Osteoblast (primary cell): ENCODE data around the gene EMX1. TPM values are rescaled to one million over a fixed set of nuclear protein-coding genes. Genes with fewer than 3 reads are reported as not detected.

ENCODE experiments used
- DNase-seq: peaks from one replicate; pipeline ENCODE4 v3.0.0; 2011; ENCODE audit warnings: low spot score, mixed read lengths; ENCODE audit not compliant: insufficient read length; ENCODE audit errors: missing footprints
- H2AFZ ChIP-seq: 2 replicates; pipeline ENCODE4 v1.6.0; 2011; ENCODE audit warnings: mild to moderate bottlenecking, low read length
- H3K27ac ChIP-seq: 2 replicates; pipeline ENCODE4 v1.5.1; 2011; ENCODE audit warnings: mild to moderate bottlenecking, low read depth, low read length, moderate library complexity
- H3K27me3 ChIP-seq: 2 replicates; pipeline ENCODE4 v1.6.0; 2012; ENCODE audit warnings: mild to moderate bottlenecking, control low read depth, inconsistent platforms, low read length, moderate library complexity; ENCODE audit not compliant: insufficient read depth
- H3K36me3 ChIP-seq: 2 replicates; pipeline ENCODE4 v1.5.1; 2011; ENCODE audit warnings: mild to moderate bottlenecking, low read length, control low read depth, moderate library complexity; ENCODE audit not compliant: insufficient read depth
- H3K4me1 ChIP-seq: 2 replicates; pipeline ENCODE4 v1.5.1; 2011; ENCODE audit warnings: mild to moderate bottlenecking, low read length, control low read depth, moderate library complexity; ENCODE audit not compliant: insufficient read depth
- H3K4me2 ChIP-seq: 2 replicates; pipeline ENCODE4 v1.6.0; 2011; ENCODE audit warnings: mild to moderate bottlenecking, low read length; ENCODE audit not compliant: insufficient read depth
- H3K4me3 ChIP-seq: fragments of 200-600 bp; sonication (generic); 3 replicates; pipeline ENCODE4 v1.5.1; 2012; ENCODE audit warnings: mild to moderate bottlenecking, low read length, inconsistent platforms; ENCODE audit not compliant: insufficient read depth
- H3K79me2 ChIP-seq: 2 replicates; pipeline ENCODE4 v1.6.0; 2012; ENCODE audit warnings: mild to moderate bottlenecking, low read length, control low read depth, inconsistent platforms; ENCODE audit not compliant: insufficient read depth
- H3K9me3 ChIP-seq: 2 replicates; pipeline ENCODE4 v1.5.1; 2011; ENCODE audit warnings: low read depth, low read length, control low read depth
- H4K20me1 ChIP-seq: 2 replicates; pipeline ENCODE4 v1.6.0; 2012; ENCODE audit warnings: mild to moderate bottlenecking, low read length, control low read depth; ENCODE audit not compliant: insufficient read depth
- total RNA-seq: library from RNA; depleted of rRNA; stranded (reverse); fragments of >200 nt; gene quantifications from 2 replicates; pipeline ENCODE4 v1.2.3, GENCODE V29; 2012
- TF ChIP-seq, protein P1 (sequence below): IDR thresholded peaks from 2 replicates; pipeline ENCODE4 v1.5.1; 2011; ENCODE audit warnings: mild to moderate bottlenecking, low read depth, low read length, moderate library complexity; ENCODE audit errors: extremely low read depth

The EMX1 gene
- total RNA-seq, 1 donor: not detected

DNA sequence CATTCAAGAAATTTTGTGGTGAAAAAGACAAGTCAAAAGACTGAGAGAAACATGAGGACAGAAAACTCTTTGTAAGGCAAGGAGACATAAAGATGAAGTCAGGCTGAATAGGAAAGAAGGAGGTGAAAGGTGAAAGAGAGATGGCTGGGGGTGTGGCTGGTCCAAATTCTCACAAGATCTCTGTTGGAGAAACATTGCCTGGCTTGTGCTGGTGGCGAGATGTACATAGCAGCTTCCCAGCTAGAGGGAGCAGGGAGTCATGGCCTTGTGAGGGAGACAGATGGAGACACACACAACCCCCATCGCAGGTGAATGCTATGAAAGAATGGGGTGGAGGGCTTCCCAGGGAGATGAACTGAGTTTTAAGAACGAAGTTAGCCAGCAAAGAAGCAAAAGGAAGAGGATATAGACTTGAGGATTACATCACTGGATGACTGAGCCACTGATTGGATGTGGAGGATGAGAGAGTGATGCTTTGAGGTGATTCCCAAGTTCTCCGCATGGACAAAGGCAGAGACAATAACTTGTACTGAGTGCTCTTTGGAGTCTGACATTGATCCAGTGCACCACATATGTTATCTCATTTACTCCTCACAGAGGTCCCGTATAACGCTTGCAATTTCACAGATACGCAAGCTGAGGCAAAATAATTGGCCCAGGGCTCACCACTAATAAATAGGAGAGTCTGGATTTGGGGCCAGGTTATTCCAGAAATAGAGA is 3.7 kb upstream of the EMX1 start:
- TF ChIP-seq, protein P1, sequence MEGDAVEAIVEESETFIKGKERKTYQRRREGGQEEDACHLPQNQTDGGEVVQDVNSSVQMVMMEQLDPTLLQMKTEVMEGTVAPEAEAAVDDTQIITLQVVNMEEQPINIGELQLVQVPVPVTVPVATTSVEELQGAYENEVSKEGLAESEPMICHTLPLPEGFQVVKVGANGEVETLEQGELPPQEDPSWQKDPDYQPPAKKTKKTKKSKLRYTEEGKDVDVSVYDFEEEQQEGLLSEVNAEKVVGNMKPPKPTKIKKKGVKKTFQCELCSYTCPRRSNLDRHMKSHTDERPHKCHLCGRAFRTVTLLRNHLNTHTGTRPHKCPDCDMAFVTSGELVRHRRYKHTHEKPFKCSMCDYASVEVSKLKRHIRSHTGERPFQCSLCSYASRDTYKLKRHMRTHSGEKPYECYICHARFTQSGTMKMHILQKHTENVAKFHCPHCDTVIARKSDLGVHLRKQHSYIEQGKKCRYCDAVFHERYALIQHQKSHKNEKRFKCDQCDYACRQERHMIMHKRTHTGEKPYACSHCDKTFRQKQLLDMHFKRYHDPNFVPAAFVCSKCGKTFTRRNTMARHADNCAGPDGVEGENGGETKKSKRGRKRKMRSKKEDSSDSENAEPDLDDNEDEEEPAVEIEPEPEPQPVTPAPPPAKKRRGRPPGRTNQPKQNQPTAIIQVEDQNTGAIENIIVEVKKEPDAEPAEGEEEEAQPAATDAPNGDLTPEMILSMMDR: no peak
- H3K4me3 ChIP-seq: no peak overlapping the region

DNA sequence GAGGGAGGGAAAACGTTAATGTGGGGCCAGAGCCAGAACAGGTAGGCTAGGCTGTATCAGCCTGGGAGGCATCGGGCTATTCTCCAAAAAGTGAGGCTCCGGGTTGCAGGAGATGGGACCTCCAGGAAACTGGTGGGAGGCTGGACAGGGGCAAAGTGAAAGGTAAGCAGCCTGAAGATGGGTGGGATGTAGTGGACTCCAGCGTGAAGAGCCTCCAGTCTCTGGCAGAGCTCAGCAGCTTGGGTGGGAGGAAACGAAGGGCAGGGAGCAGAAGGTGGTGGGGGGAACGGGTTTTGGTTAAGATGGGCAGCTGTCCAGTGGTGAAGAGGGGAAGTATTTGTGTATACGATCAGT is 3.1 kb upstream of the EMX1 start:
- Histone ChIP-seq H3K4me1 (no peaks in the 10 kb centered on the region), H3K9me3 (no peaks in the 10 kb centered on the region), H3K27me3 (peaks cover 94% of the 10 kb centered on the region), H4K20me1 (peaks cover 2% of the 10 kb centered on the region), H3K4me3 (no peak overlapping the region), H3K79me2 (no peaks in the 10 kb centered on the region), H2AFZ (no peak overlapping the region), H3K27ac (no peak overlapping the region), H3K4me2 (no peak overlapping the region), H3K36me3 (no peaks in the 10 kb centered on the region)
- peak; percentile 52 for DNase-seq
- TF ChIP-seq, protein P1: no peak

More for the DNA sequence above, 3.7 kb upstream of the EMX1 start:
- peak; percentile 81 for DNase-seq
- Histone ChIP-seq H3K9me3 (no peaks in the 10 kb centered on the region), H3K27ac (no peak overlapping the region), H3K36me3 (no peaks in the 10 kb centered on the region), H3K4me1 (no peaks in the 10 kb centered on the region), H3K4me2 (no peak overlapping the region), H3K79me2 (no peaks in the 10 kb centered on the region), H4K20me1 (peaks cover 2% of the 10 kb centered on the region), H2AFZ (no peak overlapping the region), H3K27me3 (peaks cover 94% of the 10 kb centered on the region)

DNA sequence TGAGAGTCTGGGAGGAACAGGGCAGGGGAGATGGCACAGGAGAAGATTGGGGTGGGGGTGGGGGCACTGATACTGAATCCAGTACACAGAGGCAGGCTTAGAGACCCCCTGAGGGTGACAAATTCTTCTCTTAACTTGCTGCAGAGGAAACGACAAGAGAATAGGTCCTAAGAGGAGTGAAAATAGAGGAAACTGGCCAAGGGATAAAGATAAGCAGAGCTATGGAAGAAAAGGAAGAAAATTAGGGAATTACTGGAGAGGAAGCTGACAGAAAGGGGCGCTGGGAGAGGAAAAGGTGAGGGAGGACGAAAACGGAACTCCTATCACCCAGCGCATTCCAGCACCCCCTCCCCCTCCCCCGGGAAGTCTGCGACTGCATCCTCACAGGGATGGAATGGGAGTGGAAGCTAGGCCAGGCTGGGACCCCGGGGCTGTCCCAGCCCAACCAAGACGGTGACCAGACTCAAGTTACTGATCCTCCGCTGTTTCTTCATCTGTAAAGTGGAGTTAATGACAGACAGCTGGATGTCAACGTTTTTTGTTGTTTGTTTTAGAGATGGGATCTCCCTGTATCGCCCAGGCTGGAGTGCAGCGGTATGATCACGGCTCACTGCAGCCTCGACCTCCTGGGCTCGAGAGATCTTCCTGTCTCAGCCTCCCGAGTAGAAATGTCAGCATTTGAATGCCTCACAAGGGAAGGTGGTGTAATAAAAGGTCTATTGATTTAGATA is 2.6 kb upstream of the EMX1 start:
- Histone ChIP-seq H3K9me3 (no peaks in the 10 kb centered on the region), H3K27ac (no peak overlapping the region), H3K36me3 (no peaks in the 10 kb centered on the region), H2AFZ (no peak overlapping the region), H3K79me2 (no peaks in the 10 kb centered on the region), H4K20me1 (peaks cover 2% of the 10 kb centered on the region), H3K4me1 (no peaks in the 10 kb centered on the region), H3K4me3 (no peak overlapping the region), H3K27me3 (peaks cover 94% of the 10 kb centered on the region), H3K4me2 (no peak overlapping the region)
- peak; percentile 87 for DNase-seq
- TF ChIP-seq, protein P1: no peak

DNA sequence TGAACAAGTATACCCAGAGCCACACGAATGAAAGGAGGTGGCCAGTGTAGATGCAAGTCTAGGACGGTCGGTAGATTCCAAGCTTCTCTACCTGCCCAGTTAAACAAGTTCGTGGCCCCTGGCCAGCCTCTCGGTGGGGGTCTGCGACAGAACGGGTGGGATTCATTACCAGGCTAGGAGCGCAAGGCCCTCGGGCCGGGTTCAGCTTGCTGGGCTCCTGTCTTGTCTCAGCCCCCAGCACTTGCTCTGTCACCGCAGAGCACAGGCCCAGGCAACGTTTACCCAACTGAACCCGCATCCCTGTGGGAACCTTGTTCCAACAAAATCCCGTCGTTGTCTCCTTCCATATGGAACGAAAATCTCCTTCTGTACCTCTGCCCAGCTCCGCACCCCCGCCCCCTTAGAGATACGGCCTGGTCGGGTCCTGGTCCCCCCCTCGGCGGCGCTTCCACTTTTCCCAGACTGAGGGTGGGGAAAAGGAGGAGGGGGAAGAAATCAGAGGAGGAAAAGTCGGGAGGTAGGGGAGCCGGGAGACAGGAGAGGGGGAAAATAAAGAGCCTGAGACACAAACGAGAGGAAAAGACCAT is 1.9 kb upstream of the EMX1 start:
- DNase-seq: no peak
- Histone ChIP-seq H3K4me1 (no peaks in the 10 kb centered on the region), H2AFZ (no peak overlapping the region), H3K4me2 (peak overlapping the region; percentile 18), H3K36me3 (no peaks in the 10 kb centered on the region), H3K9me3 (no peaks in the 10 kb centered on the region), H4K20me1 (peaks cover 2% of the 10 kb centered on the region), H3K4me3 (no peak overlapping the region), H3K79me2 (no peaks in the 10 kb centered on the region), H3K27ac (no peak overlapping the region), H3K27me3 (peaks cover 94% of the 10 kb centered on the region)
- TF ChIP-seq, protein P1: no peak
